Esophagus (tissue), 2 donors: ENCODE results near the gene HNRNPD. TPM values are rescaled to one million over a fixed set of nuclear protein-coding genes. Genes with fewer than 3 reads are reported as not detected.
"Not testable (repeated sequence)": the region's sequence is repeated elsewhere in the genome, so short reads cannot be mapped to it uniquely, and the experiment has no call there.

Experiments
- H3K27ac ChIP-seq, 2 donors: one replicate each; pipeline ENCODE4 v1.5.1; 2013; ENCODE audit warnings: low read depth in 2 of 2, mild to moderate bottlenecking in 2 of 2, inconsistent platforms in 1 of 2, low read length in 1 of 2, moderate library complexity in 1 of 2
- H3K27me3 ChIP-seq, 2 donors: one replicate each; pipeline ENCODE4 v1.6.1; 2013; ENCODE audit warnings: low read length in 2 of 2, control low read depth in 1 of 2, mild to moderate bottlenecking in 1 of 2; ENCODE audit not compliant: insufficient read depth in 2 of 2, control insufficient read depth in 1 of 2
- H3K36me3 ChIP-seq, 2 donors: one replicate each; pipeline ENCODE4 v1.6.1; 2013; ENCODE audit warnings: low read length in 1 of 2; ENCODE audit not compliant: control insufficient read depth in 2 of 2, insufficient read depth in 2 of 2
- H3K4me1 ChIP-seq, 2 donors: one replicate each; pipeline ENCODE4 v1.6.1; 2013; ENCODE audit warnings: low read length in 1 of 2; ENCODE audit not compliant: control insufficient read depth in 2 of 2, insufficient read depth in 2 of 2
- H3K4me3 ChIP-seq, 2 donors: one replicate each; pipeline ENCODE4 v1.5.1; 2013; ENCODE audit warnings: low read length in 2 of 2, mild to moderate bottlenecking in 2 of 2, low read depth in 1 of 2, moderate library complexity in 1 of 2
- H3K9me3 ChIP-seq, 2 donors: one replicate each; pipeline ENCODE4 v1.6.1; 2013; ENCODE audit warnings: mild to moderate bottlenecking in 2 of 2, low read depth in 1 of 2, low read length in 1 of 2, moderate library complexity in 1 of 2; ENCODE audit not compliant: control insufficient read depth in 2 of 2, insufficient read depth in 1 of 2
- WGBS, 2 donors: extraction: QIAGEN DNeasy Blood & Tissue Kit; methylation state at CpG; one replicate each; pipeline ENCODE4 v1.1.7; 2013; 5-methylcytosine and 5-hydroxymethylcytosine counted together
- polyA plus RNA-seq, 2 donors: library from polyadenylated mRNA; stranded (reverse); fragments of 200-250 nt; gene quantifications; one replicate each; pipeline ENCODE4 v1.2.3, GENCODE V29; 2013
- donor health status: healthy with polysubstance abuse.
- donor health status: Bipolar disorder and iron deficiency.

HNRNPD gene, protein sequence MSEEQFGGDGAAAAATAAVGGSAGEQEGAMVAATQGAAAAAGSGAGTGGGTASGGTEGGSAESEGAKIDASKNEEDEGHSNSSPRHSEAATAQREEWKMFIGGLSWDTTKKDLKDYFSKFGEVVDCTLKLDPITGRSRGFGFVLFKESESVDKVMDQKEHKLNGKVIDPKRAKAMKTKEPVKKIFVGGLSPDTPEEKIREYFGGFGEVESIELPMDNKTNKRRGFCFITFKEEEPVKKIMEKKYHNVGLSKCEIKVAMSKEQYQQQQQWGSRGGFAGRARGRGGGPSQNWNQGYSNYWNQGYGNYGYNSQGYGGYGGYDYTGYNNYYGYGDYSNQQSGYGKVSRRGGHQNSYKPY
- 100 to 1,000 TPM; 126 to 156 TPM for polyA plus RNA-seq

DNA sequence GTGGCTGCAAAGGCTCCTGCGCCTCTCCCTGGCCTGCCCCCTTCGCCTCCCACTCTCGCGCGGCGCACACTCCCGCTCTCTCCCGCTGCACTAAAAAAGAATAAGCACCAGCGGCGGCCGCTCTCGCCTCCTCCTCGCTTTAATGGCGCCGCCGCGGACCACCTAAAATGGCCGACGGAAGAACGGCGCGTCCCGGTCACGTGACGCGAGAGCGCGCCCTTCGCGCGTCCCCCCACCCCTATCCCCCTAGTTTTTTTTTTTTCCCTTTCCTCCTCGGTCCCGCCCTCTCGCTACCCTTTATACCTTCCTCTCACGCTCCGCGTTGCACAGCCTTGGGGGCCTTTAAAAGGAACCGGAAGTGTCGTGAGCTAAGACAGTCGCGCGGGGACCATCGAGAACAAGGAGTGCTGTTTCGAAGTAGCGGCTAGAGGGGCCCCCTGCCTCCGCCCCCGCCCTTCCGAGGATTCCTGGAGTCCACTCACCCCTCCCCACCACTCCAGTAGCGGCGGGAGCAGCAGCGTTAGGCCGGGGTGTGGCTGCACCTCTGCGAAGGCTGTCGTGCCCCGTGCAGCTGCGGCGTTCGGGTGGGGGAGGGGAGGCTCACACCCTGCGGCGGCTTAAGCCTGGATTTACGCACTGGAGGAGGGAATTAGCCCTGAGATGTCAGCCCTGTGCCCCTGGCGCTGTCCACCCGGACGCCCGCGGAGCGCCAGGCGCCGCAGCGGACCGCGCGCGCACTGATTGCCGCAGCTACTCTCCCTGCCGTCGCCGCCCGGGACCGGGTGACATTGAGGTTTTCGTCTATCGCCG is at the start of gene HNRNPD:
TSS of gene HNRNPD (minus strand) at position 176 of the 810 bp plus-strand sequence. CDS start 313 bp downstream, outside the sequence.
- H3K36me3 ChIP-seq, result no peaks in the 10 kb centered on the region
- H3K27me3 ChIP-seq, result no peaks in the 10 kb centered on the region
- no peaks in the 10 kb centered on the region for H3K9me3 ChIP-seq
- H3K4me1 ChIP-seq, result peaks cover 0 to 3% of the 10 kb centered on the region in 2 donors
- WGBS, 2 donors, result 0 to 1% methylated on average over 77 to 83 of the region's 83 CpGs
- peak within 1 kb of the TSS; percentile 91 to 99 for H3K27ac ChIP-seq
- peak within 1 kb of the TSS; percentile 76 to 94 for H3K4me3 ChIP-seq

GRCh38 chr4:82422616-82423015 is 48.8 kb upstream of the HNRNPD start:
- Histone ChIP-seq H3K4me1 (no peaks in the 10 kb centered on the region), H3K27ac (no peak overlapping the region), H3K4me3 (no peak overlapping the region), H3K27me3 (no peaks in the 10 kb centered on the region), H3K36me3 (peaks cover 5% of the 10 kb centered on the region in 2 donors), H3K9me3 (no peaks in the 10 kb centered on the region)
- WGBS, 2 donors, result 83 to 84% methylated on average over 5 of the region's 5 CpGs

DNA sequence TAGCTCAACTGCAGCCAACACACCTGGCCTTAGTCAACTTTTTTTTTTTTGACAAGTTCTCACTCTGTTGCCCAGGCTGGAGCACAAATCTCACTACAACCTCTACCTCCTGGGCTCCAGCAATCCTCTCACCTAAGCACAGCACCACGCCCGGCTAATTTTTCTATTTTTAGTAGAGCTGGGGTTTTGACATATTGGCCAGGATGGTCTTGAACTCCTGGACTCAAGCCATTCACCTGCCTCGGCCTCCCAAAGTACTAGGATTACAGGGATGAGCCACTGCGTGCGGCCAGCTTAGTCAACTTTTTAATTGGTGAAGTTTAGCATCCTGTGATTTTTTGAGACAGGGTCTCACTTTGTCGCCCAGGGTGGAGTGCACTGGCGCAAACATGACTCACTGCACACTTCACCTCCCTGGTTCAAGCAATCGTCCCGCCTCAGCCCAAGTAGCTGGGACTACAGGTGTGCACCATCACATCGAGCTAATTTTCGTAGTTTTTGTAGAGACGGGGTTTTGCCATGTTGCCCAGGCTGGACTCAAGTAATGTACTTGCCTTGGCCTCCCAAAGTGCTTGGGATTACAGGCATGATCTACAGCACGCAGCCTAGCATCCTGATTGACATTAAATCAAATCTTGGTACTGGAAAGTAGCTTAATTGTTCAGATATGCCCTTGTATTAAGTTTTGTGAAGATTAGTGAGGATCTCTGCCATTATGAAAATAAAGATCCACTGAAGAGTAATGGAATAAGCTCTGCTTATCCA is 48.2 kb upstream of the HNRNPD start:
- Histone ChIP-seq H3K36me3 (peaks cover 5% of the 10 kb centered on the region in 2 donors), H3K4me1 (no peaks in the 10 kb centered on the region), H3K4me3 (no peak overlapping the region), H3K27me3 (no peaks in the 10 kb centered on the region), H3K9me3 (no peaks in the 10 kb centered on the region), H3K27ac (no peak overlapping the region)
- WGBS, 2 donors, result 83 to 85% methylated on average over 13 of the region's 13 CpGs

- Histone ChIP-seq H3K27me3 (no peaks in the 10 kb centered on the region), H3K4me1 (no peaks in the 10 kb centered on the region), H3K9me3 (peaks cover 0 to 3% of the 10 kb centered on the region in 2 donors), H3K27ac (no peak overlapping the region), H3K4me3 (no peak overlapping the region), H3K36me3 (peaks cover 0 to 3% of the 10 kb centered on the region in 2 donors)
- WGBS, 2 donors, result 61 to 70% methylated on average over 3 of the region's 3 CpGs
Observed at GRCh38 chr4:82419451-82419850, 45.7 kb upstream of the HNRNPD start.

- Histone ChIP-seq H3K27me3 (no peaks in the 10 kb centered on the region), H3K9me3 (peaks cover 0 to 3% of the 10 kb centered on the region in 2 donors), H3K27ac (no peak overlapping the region), H3K4me3 (no peak overlapping the region), H3K4me1 (no peaks in the 10 kb centered on the region), H3K36me3 (no peaks in the 10 kb centered on the region)
- 81 to 85% methylated on average over 12 of the region's 12 CpGs for WGBS, 2 donors
Observed at GRCh38 chr4:82415922-82416365, 42.2 kb upstream of the HNRNPD start.

DNA sequence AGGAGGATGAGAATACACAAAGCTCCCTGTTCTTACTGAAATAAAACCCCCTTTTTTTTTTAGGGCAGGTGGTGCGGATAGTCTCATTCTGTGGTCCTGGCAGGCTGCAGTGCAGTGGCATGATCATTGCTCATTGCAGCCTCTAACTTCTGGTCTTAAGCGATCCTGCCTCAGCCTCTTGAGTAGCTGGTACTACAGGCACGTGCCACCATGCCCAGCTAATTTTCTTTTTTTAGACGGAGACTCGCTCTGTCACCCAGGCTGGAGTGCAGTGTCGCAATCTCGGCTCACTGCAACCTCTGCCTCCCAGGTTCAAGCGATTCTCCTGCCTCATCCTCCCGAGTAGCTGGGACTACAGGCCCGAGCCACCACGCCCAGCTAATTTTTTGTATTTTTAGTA is 41.3 kb upstream of the HNRNPD start:
- not testable (repeated sequence) for H3K4me3 ChIP-seq, H3K27ac ChIP-seq, H3K27me3 ChIP-seq, H3K4me1 ChIP-seq, H3K36me3 ChIP-seq, H3K9me3 ChIP-seq
- 94 to 95% methylated on average over 11 of the region's 11 CpGs for WGBS, 2 donors

GRCh38 chr4:82403725-82404124 is 29.9 kb upstream of the HNRNPD start:
- Histone ChIP-seq H3K27me3 (no peaks in the 10 kb centered on the region), H3K36me3 (no peaks in the 10 kb centered on the region), H3K4me3 (no peak overlapping the region), H3K27ac (no peak overlapping the region), H3K9me3 (no peaks in the 10 kb centered on the region), H3K4me1 (no peaks in the 10 kb centered on the region)
- 55 to 81% methylated on average over 1 of the region's 1 CpG for WGBS, 2 donors

- Histone ChIP-seq H3K27ac (no peak overlapping the region), H3K36me3 (no peaks in the 10 kb centered on the region), H3K27me3 (no peaks in the 10 kb centered on the region), H3K4me1 (no peaks in the 10 kb centered on the region), H3K4me3 (no peak overlapping the region), H3K9me3 (no peaks in the 10 kb centered on the region)
- WGBS, 2 donors, result 92 to 95% methylated on average over 17 of the region's 17 CpGs
Observed at GRCh38 chr4:82402196-82402775, 28.5 kb upstream of the HNRNPD start.

DNA sequence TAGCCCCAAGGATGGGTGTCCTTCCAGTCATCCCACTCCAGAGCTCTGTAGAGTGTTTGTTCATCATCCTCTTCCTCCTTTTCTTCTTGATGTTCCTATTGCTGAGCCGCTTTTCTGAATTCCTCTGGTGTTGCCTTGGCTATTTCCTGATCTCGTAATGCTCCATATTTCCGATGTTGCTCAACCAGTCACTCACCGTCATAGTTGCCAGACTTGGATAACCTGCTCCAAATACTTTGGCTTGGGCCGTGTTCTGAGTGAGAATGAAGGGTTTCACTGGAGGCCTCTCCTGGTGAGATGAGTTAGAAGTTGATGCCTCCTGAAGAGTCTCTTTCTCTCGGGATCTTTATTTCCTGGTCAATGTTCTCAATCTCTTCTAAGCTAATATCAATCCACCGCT is 27.8 kb upstream of the HNRNPD start:
- no peaks in the 10 kb centered on the region for H3K27me3 ChIP-seq
- no peak overlapping the region for H3K4me3 ChIP-seq
- H3K36me3 ChIP-seq, result no peaks in the 10 kb centered on the region
- H3K27ac ChIP-seq, result no peak overlapping the region
- 83 to 86% methylated on average over 7 of the region's 7 CpGs for WGBS, 2 donors
- H3K4me1 ChIP-seq, result no peaks in the 10 kb centered on the region
- H3K9me3 ChIP-seq, result no peaks in the 10 kb centered on the region
